ENCODE results near the gene TMEM45B. TPM values are rescaled to one million over a fixed set of nuclear protein-coding genes. Genes with fewer than 3 reads are reported as not detected.

The TMEM45B gene
- not detected for total RNA-seq

DNA sequence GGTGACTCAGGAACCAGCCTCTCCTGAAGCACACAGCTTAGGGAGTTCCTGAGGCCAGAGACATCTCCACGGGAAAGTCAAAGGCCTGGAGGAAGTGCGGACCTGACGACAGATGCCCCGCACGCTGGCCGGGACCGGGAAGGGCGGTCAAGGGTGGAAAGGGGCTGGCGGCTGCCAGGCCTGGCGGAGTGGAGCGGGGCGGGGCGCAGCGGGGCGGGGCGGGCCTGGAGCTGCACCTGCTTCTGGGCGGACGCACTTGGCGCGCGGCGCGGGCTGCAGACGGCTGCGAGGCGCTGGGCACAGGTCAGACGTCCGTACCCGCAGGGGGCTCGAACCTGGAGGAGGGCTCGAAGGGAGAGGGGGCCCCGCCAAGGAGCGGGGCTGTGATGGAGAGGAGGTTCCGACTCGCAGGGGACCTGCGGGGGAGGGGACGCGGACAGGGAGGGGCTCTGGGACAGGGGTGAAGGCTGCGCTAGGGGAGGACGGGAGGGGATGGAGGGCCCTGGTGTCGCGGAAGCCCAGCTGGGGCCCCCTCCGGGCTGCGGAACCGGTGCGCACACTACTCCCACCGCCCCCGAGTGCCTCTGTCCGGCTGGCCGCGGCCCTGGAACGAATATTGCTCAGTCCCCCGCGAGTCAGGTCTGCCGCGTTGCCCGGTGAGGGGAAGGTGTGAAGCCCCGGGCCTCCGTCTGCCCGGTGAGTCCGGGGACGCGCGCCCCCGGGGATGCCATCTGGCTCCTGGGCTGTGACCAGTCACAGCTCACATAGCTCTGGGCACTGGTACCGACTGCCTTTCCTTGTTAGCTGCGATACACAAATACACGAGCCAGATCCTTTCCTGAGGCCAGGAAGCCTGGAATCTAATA, at the start of gene TMEM45B:
Gene TMEM45B, plus strand, starts transcription at position 253 of the 866 bp plus-strand sequence. CDS start 36,635 bp downstream, outside the sequence.

DNA sequence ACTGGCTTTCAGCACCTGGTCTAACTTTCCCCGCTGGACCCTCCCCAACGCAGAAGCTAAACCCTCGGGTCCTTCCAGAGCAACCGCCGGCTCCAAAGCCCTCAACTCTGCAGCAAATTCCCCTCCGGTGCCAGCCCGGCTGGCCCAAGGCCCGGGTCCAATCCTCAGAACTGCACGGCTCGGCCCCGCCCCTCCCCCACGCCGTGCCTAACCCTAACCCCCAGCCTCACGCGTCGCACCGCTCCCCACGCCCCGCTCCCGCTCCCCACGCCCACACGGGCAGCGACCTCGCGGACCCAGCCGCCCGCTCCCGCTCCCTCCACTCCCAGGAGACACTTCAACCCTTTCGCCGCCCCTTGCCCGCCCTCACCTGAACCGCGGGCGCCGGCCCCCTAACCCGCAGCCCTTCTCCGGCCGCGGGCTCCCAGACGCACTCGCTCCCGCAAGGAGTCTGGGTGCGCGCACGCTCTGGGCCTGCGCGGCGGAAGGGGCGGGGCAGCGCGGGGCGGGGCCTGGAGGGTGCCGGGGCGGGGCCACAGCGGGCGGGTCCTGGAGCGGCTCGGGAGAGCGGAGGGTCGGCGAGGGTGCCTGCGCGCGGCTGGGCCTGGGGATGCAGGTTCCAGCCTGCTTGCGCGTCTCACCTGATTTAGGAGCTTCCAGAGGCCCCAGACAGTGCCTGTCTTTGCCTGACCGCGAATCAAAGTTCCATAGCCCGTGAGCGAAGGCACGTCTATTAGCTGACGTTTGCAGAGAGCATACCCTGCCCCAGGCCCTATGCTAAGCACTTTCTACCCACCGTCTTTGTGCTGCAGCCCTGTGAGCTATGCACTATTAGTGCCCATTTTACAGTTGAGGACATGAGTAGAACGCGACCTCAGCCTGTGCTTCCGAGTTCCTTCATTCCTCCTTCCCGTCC, 79.7 kb downstream of the TMEM45B start, which contains the start of gene NFRKB:
Gene NFRKB, minus strand, starts transcription at position 453 of the 916 bp plus-strand sequence. CDS start 2,729 bp downstream, outside the sequence.

Other genes with a start within 250 kb of the TMEM45B start
- 63.9 TPM for gene NFRKB, start 79.7 kb downstream of the TMEM45B start, total RNA-seq
- 17.0 TPM for gene PRDM10, start 187.0 kb downstream of the TMEM45B start, total RNA-seq

Measured in camera-type eye (tissue), 1 donor.